Astrocyte (in vitro differentiated cells and primary cell): ENCODE data around the gene LSM11. TPM values are rescaled to one million over a fixed set of nuclear protein-coding genes. Genes with fewer than 3 reads are reported as not detected.

ENCODE experiments used
- DNase-seq: peaks from one replicate; pipeline ENCODE4 v3.0.0-alpha.2; 2010; ENCODE audit warnings: low read depth
- FAIRE-seq: peaks from 2 replicates; lab custom pipeline; 2011; peaks lifted over from hg19 to GRCh38; lab: Jason Lieb, UNC
- H2AFZ ChIP-seq: 2 replicates; pipeline ENCODE4 v1.6.0; 2012; ENCODE audit warnings: low read depth, low read length, inconsistent platforms
- H3K27ac ChIP-seq: 2 replicates; pipeline ENCODE4 v1.5.1; 2011; ENCODE audit warnings: low read depth, low read length, inconsistent platforms
- H3K27me3 ChIP-seq: 2 replicates; pipeline ENCODE4 v1.6.0; 2011; ENCODE audit warnings: low read length, inconsistent platforms; ENCODE audit not compliant: insufficient read depth
- H3K36me3 ChIP-seq: 2 replicates; pipeline ENCODE4 v1.5.1; 2011; ENCODE audit warnings: low read length, inconsistent platforms; ENCODE audit not compliant: insufficient read depth
- H3K4me1 ChIP-seq: 2 replicates; pipeline ENCODE4 v1.5.1; 2011; ENCODE audit warnings: low read length, inconsistent platforms; ENCODE audit not compliant: insufficient read depth
- H3K4me2 ChIP-seq: 2 replicates; pipeline ENCODE4 v1.6.0; 2012; ENCODE audit warnings: low read length, inconsistent platforms
- H3K4me3 ChIP-seq: 2 replicates; pipeline ENCODE4 v1.5.1; 2011; ENCODE audit warnings: low read depth, mild to moderate bottlenecking, low read length, inconsistent platforms; ENCODE audit not compliant: insufficient read depth
- H3K79me2 ChIP-seq: 2 replicates; pipeline ENCODE4 v1.6.0; 2012; ENCODE audit warnings: mild to moderate bottlenecking, low read length, inconsistent platforms; ENCODE audit not compliant: insufficient read depth
- H3K9ac ChIP-seq: 2 replicates; pipeline ENCODE4 v1.6.0; 2012; ENCODE audit warnings: mild to moderate bottlenecking, low read length, inconsistent platforms
- H3K9me3 ChIP-seq: 2 replicates; pipeline ENCODE4 v1.5.1; 2012; ENCODE audit warnings: low read depth, mild to moderate bottlenecking, low read length, inconsistent platforms; ENCODE audit not compliant: insufficient read depth
- H4K20me1 ChIP-seq: 2 replicates; pipeline ENCODE4 v1.6.0; 2012; ENCODE audit warnings: low read length, inconsistent platforms; ENCODE audit not compliant: insufficient read depth
- H3K27ac Mint-ChIP-seq: one replicate; pipeline ENCODE4 v1.8.0; 2021; ENCODE audit warnings: mild to moderate bottlenecking, mixed read lengths; ENCODE audit not compliant: unreplicated experiment
- H3K27me3 Mint-ChIP-seq: one replicate; pipeline ENCODE4 v1.8.0; 2021; ENCODE audit warnings: low read depth, mixed read lengths; ENCODE audit not compliant: unreplicated experiment
- H3K36me3 Mint-ChIP-seq: one replicate; pipeline ENCODE4 v1.8.0; 2021; ENCODE audit warnings: low read depth, mixed read lengths; ENCODE audit not compliant: unreplicated experiment
- H3K4me1 Mint-ChIP-seq: one replicate; pipeline ENCODE4 v1.8.0; 2021; ENCODE audit warnings: low read depth, mixed read lengths; ENCODE audit not compliant: unreplicated experiment
- H3K4me3 Mint-ChIP-seq: one replicate; pipeline ENCODE4 v1.8.0; 2021; ENCODE audit warnings: mild to moderate bottlenecking, moderate library complexity, mixed read lengths; ENCODE audit not compliant: unreplicated experiment
- H3K9me3 Mint-ChIP-seq: one replicate; pipeline ENCODE4 v1.8.0; 2021; ENCODE audit warnings: mild to moderate bottlenecking, mixed read lengths; ENCODE audit not compliant: unreplicated experiment
- EZH2 ChIP-seq: IDR thresholded peaks from 2 replicates; pipeline ENCODE4 v1.6.1; 2012; ENCODE audit warnings: mild to moderate bottlenecking, low read length, inconsistent platforms; ENCODE audit not compliant: insufficient read depth
- total RNA-seq: library from RNA; stranded (reverse); gene quantifications from 2 replicates; pipeline ENCODE4 v1.2.1, GENCODE V29; 2021
- TF ChIP-seq, protein P1 (sequence below): IDR thresholded peaks from 2 replicates; pipeline ENCODE4 v1.5.1; 2011; ENCODE audit warnings: low read depth, mild to moderate bottlenecking, inconsistent platforms, low read length, moderate library complexity; ENCODE audit not compliant: insufficient read depth

Gene LSM11
- total RNA-seq, 1 donor from 2014 or later: 4.7 TPM

GRCh38 chr5:157714596-157714864 is 29.0 kb upstream of the LSM11 start:
- no peaks in the 10 kb centered on the region for H4K20me1 ChIP-seq
- Mint-ChIP-seq H3K4me1 (peaks cover 24% of the 10 kb centered on the region), H3K27ac (peak overlapping the region; percentile 2), H3K27me3 (no peaks in the 10 kb centered on the region), H3K4me3 (no peak overlapping the region), H3K36me3 (no peaks in the 10 kb centered on the region), H3K9me3 (no peaks in the 10 kb centered on the region)
- FAIRE-seq (no peak), DNase-seq (peak; percentile 47)
- H2AFZ ChIP-seq: no peak overlapping the region
- no peaks in the 10 kb centered on the region for H3K27me3 ChIP-seq
- peak overlapping the region; percentile 24 for H3K27ac ChIP-seq
- H3K9me3 ChIP-seq: no peaks in the 10 kb centered on the region
- no peaks in the 10 kb centered on the region for H3K79me2 ChIP-seq
- no peak for TF ChIP-seq EZH2
- TF ChIP-seq, protein P1, sequence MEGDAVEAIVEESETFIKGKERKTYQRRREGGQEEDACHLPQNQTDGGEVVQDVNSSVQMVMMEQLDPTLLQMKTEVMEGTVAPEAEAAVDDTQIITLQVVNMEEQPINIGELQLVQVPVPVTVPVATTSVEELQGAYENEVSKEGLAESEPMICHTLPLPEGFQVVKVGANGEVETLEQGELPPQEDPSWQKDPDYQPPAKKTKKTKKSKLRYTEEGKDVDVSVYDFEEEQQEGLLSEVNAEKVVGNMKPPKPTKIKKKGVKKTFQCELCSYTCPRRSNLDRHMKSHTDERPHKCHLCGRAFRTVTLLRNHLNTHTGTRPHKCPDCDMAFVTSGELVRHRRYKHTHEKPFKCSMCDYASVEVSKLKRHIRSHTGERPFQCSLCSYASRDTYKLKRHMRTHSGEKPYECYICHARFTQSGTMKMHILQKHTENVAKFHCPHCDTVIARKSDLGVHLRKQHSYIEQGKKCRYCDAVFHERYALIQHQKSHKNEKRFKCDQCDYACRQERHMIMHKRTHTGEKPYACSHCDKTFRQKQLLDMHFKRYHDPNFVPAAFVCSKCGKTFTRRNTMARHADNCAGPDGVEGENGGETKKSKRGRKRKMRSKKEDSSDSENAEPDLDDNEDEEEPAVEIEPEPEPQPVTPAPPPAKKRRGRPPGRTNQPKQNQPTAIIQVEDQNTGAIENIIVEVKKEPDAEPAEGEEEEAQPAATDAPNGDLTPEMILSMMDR: no peak
- no peak overlapping the region for H3K9ac ChIP-seq
- peak overlapping the region; percentile 36 for H3K4me2 ChIP-seq
- peaks cover 30% of the 10 kb centered on the region for H3K4me1 ChIP-seq
- no peaks in the 10 kb centered on the region for H3K36me3 ChIP-seq
- no peak overlapping the region for H3K4me3 ChIP-seq

GRCh38 chr5:157718519-157718918 is 25.0 kb upstream of the LSM11 start:
- Histone ChIP-seq H3K27me3 (no peaks in the 10 kb centered on the region), H3K36me3 (no peaks in the 10 kb centered on the region), H3K79me2 (no peaks in the 10 kb centered on the region), H3K4me2 (peak overlapping the region; percentile 66), H3K27ac (peak overlapping the region; percentile 47), H3K4me3 (no peak overlapping the region), H3K4me1 (peaks cover 20% of the 10 kb centered on the region), H3K9ac (peak overlapping the region; percentile 33), H4K20me1 (no peaks in the 10 kb centered on the region), H3K9me3 (no peaks in the 10 kb centered on the region), H2AFZ (no peak overlapping the region)
- H3K9me3 Mint-ChIP-seq: peaks cover 6% of the 10 kb centered on the region
- no peaks in the 10 kb centered on the region for H3K27me3 Mint-ChIP-seq
- no peak for TF ChIP-seq EZH2
- TF ChIP-seq, protein P1: peak; percentile 61
- H3K27ac Mint-ChIP-seq: no peak overlapping the region
- peaks cover 4% of the 10 kb centered on the region for H3K36me3 Mint-ChIP-seq
- DNase-seq: peak; percentile 53
- H3K4me1 Mint-ChIP-seq: peaks cover 16% of the 10 kb centered on the region
- no peak overlapping the region for H3K4me3 Mint-ChIP-seq
- FAIRE-seq: peak; percentile 20

GRCh38 chr5:157719245-157719644 is 24.3 kb upstream of the LSM11 start:
- no peaks in the 10 kb centered on the region for H3K27me3 ChIP-seq
- peaks cover 12% of the 10 kb centered on the region for H3K4me1 ChIP-seq
- H3K9me3 ChIP-seq: no peaks in the 10 kb centered on the region
- no peak overlapping the region for H2AFZ ChIP-seq
- H3K79me2 ChIP-seq: no peaks in the 10 kb centered on the region
- no peak for DNase-seq
- H3K4me2 ChIP-seq: no peak overlapping the region
- Mint-ChIP-seq H3K9me3 (peaks cover 8% of the 10 kb centered on the region), H3K36me3 (peaks cover 5% of the 10 kb centered on the region), H3K4me1 (peaks cover 10% of the 10 kb centered on the region), H3K27me3 (no peaks in the 10 kb centered on the region), H3K4me3 (no peak overlapping the region), H3K27ac (no peak overlapping the region)
- no peaks in the 10 kb centered on the region for H4K20me1 ChIP-seq
- H3K27ac ChIP-seq: no peak overlapping the region
- TF ChIP-seq, protein P1: no peak
- TF ChIP-seq EZH2: no peak
- no peak overlapping the region for H3K4me3 ChIP-seq
- no peak for FAIRE-seq
- no peaks in the 10 kb centered on the region for H3K36me3 ChIP-seq
- H3K9ac ChIP-seq: no peak overlapping the region
